Suppressor macrophage (primary cell): ENCODE measurements around the gene B3GALT2.
"Not testable (repeated sequence)": the region's sequence is repeated elsewhere in the genome, so short reads cannot be mapped to it uniquely, and the experiment has no call there.

Experiments
- DNase-seq, 4 experiments: peaks; one replicate each; pipeline ENCODE4 v3.0.0-alpha.2; 2020 to 2022
- total RNA-seq, 17 experiments: gene quantifications; one replicate each; lab custom pipeline; 2026; ENCODE audit warnings: mixed read lengths in 6 of 17, inconsistent platforms in 3 of 17; lab: John Stamatoyannopoulos, UW

Gene B3GALT2, protein sequence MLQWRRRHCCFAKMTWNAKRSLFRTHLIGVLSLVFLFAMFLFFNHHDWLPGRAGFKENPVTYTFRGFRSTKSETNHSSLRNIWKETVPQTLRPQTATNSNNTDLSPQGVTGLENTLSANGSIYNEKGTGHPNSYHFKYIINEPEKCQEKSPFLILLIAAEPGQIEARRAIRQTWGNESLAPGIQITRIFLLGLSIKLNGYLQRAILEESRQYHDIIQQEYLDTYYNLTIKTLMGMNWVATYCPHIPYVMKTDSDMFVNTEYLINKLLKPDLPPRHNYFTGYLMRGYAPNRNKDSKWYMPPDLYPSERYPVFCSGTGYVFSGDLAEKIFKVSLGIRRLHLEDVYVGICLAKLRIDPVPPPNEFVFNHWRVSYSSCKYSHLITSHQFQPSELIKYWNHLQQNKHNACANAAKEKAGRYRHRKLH
- 0 to 1.4 (median 0) reads per million in 17 experiments for total RNA-seq

DNA sequence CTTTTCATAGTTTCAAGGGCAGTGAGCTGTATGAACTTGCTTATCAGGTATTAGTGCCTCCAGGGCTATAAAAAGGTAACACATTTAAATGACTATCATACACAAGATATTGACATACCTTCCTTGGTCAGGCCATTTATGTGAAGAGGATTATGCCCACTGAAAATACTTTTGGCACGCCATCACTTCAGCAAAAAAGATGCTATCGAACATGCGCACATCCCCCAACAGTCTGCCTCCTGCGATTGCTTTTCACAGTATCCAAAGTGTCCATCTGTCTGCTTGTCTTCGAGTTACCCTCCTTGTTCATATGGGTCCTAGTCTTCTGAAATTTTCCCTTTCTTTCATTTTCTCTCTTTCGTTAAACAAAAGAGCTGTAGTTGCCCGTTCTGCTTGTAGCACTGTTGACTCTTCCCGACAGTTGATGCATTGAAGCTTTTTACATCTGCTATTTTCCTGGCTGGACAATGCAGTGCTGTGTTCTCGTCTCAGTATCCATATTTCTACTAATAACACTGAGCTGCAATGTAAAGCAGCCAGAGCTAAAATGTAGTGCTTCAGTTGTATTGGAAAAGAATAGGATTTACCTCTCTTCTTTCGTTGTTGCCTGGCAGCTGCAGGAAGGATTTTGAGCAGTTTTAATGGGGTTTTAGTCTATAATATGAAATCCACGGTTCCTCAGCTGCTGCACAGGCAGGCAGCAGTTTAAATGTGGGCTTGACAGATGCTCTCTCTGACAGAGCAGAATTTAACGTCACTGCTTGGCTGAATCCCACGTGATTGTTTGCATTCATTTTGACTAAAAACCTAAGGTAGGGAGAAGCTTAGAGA lies at the start of gene B3GALT2:
B3GALT2 (minus strand) TSS at position 713 of the 831 bp plus-strand sequence. CDS start 5,051 bp downstream, outside the sequence.
- peak; percentile 19 to 27 (median 24) for DNase-seq

DNA sequence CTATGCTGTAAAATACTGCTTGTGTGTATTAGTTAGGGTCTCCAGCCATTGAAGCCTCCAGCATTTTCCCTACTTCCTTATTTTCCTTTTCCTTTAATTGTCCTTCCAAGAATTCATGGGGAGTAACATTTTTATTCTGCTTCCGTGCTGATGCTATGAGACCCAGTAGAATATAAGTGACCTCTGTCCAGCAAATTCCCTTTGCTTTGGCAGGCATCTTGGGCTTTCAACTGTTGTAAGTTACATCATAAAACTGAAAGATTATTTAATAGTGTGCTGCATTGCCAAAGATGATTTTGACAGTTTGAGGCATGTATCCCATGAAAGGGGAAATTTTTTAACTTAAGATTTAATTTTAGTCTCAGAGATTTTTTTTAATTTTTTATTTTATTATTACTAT lies 48.1 kb upstream of the B3GALT2 start:
- no peak for DNase-seq

DNA sequence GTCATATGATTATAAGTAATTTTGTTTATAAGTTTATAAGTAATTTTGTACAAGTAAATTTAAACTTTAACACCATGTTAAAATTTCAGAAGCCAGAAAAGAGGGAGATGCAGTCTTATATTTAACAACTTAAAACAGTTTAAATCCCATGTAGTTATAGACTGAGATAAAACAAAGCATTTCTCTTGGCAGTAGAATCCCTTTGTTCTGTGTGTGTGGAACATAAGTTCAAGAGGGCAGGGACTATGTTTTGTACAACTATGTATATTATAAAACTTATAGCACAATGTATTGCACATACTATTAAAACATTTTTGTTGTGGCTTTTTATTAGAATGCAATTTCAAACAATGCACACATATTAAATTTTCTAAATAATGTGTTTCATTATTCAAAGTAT lies 44.7 kb upstream of the B3GALT2 start:
- DNase-seq = not testable (repeated sequence)

DNA sequence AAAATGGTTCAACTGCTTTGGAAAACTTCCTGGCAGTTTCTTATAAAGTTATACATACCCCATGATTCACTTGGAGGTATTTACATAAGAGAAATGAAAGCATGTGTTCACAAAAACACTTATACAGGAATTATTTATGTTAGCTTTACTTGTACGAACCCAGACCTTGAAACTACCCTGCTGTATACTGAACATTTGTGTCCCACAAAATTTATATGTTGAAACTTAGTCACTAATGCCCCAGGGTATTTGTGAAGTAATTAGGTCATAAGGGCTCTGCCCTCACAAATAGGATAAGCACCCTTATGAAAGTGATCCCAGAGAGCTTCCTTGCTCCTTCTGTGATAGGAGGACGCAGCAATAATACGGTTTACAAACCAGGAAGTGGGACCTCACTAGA lies 42.7 kb upstream of the B3GALT2 start:
- DNase-seq = no peak

DNA sequence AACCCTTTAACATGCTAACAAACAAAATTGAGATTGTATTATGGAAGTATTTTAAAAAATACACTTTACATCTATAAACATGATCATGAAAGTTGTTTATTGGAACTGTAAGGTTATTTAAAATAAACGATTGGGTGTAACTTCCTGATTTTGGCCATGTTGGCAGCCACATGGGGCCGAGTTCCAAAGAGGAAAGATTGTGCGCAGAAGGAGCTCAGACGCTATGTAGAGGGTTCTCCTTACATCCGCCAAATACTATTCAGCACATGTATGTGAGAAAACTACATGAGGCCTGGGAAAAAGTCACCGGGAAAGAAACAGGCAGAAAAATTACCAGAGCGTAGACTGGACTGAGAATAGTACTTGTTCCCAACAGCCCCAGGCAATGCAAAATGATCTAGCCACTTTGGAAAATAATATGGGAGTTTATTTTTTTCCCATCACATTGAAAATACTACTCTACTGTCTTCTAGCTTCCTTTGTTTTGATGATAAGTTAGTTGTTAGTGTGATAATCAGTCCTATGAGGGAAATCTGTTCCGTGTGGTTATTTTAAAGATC lies 35.7 kb upstream of the B3GALT2 start:
- DNase-seq = no peak

DNA sequence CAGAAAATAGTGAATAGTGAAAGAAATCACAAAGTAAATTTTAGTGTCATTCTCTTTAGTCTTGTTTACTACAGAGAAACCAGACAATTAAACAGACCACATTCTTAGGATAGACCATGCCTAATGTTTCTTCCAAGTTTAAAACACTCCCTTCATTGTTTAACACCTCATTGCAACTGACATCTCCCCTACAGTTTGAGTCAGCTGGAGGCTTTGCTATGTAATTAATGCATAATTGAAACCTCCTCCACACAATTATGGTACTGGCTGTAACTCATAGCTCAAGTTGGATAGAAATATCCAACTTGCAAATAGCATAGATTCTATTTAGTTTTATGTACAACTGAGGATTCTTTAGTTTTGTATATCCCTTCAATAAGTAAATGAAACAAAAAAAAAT lies 35.2 kb upstream of the B3GALT2 start:
- DNase-seq = no peak

DNA sequence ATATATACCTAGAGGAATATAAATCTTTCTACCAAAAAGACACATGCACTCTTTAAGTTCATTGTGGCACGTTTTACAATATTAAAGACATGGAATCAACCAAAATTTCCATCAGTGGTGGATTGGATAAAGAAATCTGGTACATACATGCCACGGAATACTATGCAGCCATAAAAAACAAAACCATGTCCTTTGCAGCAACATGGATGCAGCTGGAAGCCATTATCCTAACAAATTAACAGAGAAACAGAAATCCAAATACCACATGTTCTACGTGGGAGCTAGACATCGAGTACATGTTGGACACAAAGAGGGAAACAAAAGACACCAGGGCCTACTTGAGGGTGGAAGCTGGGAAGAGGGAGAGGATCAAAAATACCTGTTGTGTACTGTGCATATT lies 33.0 kb upstream of the B3GALT2 start:
- no peak for DNase-seq

DNA sequence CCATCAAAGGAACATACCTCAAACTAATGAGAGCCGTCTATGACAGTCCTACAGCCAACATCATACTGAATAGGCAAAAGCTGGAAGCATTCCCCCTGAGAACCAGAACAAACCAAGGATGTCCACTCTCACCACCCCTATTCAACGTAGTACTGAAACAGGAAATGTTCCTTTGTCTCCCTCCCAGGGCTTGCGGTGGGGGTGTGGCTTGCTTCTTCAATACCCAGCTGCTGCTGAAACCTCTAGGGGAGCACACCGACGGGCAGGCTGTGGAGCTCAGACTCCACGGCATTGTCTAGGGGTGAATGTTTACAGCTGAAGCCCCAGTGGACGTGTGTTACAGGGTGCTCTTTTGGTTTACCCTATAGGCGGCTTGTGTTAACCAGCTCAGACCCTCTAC lies 30.5 kb upstream of the B3GALT2 start:
- DNase-seq = no peak

DNA sequence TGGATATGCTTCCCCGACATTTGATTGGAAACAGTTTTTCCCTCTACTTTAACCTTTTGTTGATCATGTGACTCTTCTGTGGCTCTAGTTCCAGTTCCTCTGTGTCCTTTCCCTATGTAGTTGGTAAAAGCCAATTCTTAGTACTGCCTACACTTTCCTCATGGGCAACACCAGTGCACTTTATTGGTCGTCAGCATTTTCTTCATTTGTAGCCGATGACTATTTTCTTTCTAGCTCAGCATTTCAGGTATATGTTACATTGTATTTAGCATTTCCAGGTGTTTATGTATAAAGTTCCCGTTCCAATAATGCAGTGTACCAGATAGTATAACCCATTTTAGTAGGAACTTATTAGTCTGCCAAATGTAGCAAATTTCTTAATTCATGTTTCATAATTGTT lies 27.6 kb upstream of the B3GALT2 start:
- no peak for DNase-seq

DNA sequence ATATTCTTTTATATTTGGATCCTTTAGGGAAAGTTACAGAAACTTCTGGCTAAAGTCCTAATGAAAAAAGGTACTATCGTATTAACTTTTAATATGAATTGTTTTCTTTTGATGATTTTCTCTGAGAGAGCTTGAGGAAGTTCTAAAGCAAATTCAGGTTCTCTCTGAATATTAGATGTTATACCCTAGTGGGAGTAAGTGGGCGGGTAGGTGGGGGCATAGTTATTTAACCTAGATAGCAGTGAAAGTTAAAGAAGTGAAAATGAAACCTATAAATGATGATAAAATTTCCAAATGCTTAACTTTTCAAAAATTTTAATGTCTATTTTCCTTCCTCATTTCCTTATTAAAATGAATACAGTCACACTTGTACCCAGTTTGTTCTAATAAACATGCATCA lies 26.2 kb upstream of the B3GALT2 start:
- no peak for DNase-seq

DNA sequence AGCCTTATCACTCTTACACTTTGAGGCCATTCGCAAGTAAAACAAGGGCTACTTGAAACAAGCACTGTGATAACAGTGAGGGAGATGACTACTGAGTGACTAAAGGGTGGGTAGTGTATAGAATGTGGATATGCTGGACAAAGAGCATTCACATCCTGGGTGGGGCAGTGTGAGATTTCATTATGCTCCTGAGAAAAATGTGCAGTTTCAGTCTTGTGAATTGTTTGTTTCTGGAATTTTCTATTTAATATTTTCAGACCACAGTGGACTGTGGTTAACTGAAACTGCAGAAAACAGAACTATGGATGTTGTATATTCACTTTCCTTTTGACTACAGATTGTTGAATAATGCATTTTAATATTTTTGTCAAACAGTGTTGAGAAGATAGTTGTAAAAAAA lies 25.1 kb upstream of the B3GALT2 start:
- peak in 1 of 4 experiments; percentile 10 for DNase-seq

DNA sequence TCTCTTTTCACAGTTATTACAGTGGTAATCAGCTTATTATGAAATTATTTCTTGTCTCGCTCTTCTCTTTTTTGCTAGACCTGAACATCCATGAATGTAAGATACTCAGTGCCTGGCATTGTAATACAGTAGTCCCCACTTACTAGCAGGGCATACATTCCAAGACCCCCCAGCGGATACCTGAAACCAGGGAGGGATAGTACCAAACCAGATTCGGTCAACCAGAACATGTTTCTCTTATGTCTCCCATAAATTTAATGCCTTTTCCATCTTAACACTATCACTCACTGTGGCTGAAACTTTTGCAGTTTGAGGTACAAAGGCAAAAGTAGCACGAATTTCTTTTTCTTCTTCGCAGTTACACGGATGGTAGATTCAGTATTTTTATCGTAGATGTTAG lies 24.6 kb upstream of the B3GALT2 start:
- no peak for DNase-seq

DNA sequence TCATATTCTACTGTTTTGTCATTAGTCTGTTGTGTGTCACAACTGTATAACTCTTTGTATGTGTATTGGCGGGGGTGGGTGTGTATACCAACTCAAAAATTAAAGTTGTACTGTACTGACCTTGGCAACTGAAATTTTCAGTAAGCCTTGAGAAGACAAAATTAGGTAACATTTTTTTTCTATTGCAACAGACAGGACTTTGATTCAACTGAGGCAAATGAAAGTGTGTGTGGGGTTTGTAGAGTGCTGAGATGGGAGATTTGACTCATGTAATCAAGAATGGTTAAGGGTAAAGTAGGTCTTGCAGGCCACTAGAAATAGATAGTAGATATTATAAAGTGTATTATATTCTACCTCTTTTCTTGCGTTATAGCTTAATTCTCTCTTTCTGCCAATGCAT lies 14.6 kb upstream of the B3GALT2 start:
- DNase-seq = peak in 1 of 4 experiments; percentile 3

DNA sequence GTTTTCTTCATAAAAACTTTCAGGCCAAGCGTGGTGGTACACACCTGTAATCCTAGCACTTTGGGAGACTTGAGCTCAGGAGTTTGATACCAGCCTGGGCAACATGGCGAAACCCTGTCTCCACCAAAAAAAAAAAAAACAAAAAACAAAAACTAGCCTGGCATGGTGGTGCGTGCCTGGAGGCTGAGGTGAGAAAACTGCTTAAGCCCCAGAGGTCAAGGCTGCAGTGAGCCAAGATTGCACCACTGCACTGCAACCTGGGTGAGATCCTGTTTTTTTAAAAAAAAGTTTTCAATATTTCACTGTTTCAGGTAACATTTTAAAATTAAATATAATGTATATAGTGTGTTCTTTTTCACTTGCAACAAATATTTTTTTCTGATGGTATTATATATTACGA lies 13.5 kb upstream of the B3GALT2 start:
- no peak for DNase-seq

DNA sequence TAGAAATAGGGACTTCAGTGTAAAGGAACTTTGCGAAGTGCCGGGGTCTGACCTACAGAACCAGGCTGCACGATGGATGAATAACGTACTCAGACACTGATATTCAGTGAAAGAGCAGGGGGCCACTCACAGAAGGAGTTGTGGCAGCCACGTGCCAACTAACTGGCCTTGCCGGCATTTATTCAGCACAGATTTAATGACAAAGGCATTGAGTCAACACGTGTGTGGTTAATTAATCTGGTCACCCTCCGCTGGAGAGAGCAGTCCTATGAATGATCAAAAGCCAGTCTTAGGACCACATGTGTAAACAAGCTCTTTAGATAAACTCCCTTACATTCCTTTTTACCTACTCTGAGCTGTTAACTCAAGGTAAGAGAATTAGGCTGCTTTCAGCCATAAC lies 6.2 kb upstream of the B3GALT2 start:
- DNase-seq = no peak

DNA sequence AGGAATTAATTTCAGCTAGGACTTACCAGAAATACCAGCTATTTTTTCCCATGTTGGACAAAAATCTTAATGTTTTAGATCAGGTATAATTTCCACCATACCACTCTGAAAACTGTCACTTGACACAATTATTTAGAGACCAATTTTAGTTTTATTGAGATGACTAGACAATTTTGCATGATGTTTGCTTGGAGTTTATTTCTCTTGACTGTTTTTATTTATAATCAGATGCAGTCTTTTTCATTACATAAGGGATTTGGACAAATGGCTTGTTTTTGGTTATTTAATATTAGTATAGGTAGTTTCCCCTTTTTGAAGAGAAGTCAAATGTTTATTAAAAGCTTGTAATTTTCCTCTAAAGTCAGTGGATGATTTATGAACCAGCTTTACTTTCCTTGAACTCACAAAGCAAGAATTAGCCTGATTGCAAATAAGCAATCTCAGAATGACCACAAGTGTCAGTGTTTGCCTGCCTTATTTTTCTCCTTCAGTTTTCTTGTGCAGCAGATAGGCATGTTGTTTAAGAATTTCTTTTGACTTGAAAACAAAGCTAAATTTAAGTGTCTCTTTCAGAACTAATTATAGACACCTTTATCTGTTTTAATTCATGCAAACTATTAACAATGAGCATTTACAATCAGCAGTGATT lies 3.8 kb upstream of the B3GALT2 start:
- DNase-seq = no peak

DNA sequence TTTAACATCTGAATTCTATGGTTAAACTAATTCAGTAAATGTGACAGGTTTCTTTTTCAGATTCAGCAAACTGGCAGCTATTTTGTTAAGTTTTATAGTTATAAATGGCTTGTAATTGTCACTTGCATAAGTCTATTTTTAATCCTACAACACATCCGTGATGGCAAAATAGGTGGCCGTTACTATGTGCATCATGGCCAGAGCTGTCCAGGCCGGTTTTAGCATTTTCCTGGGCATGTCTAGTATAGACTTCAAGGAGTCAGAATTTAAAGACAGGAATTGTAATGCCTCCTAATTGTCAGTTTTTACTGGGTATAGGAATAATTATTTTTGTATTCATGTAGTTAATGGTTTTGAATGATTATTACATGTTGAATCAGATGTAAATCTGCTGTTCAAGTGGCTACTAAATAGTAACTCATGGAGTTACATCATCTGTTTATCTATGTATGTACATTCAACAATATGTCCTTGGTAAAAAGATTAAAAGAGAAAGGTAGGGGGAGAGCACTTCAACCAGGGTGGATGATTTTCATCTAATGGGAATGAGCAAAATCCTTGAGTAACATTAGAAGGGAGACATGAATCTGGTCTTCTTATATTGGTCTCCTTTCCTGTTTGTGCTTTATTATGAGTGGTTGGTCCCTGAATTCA lies 3.2 kb upstream of the B3GALT2 start:
- DNase-seq = no peak

DNA sequence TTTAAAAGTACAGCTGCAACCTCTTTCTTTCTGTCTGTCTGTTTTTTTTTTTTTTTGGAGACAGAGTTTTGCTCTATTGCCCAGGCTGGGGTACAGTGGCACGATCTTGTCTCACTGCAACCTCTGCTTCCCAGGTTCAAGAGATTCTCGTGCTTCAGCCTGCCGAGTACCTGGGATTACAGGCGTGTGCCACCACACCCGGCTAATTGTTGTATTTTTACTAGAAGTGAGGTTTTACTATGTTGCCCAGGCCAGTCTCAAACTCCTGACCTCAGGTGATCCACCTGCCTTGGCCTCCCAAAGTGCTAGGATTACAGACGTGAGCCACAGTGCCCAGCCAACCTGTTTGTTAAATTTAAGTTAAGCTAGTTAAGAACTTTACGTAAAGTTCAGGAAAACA lies 2.5 kb upstream of the B3GALT2 start:
- not testable (repeated sequence) for DNase-seq

DNA sequence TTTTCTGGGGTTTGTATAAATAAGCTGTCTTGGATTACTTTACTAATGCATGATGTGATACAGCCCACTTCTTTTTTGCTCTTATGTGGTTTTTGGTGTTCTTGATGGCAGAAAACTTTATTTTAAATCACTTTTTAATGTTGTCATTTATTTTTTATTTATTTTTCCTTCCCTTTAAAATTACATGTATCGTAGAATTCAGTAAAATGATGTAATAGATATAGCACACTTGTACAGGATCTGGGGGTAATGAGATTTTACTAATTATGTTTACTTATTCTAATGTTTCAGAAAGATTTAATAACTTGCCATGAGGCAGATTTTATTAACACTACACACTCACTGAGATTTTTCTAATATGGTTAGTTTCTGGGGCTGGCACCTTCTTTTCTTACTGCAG lies 701 bp upstream of the B3GALT2 start:
- DNase-seq = no peak

DNA sequence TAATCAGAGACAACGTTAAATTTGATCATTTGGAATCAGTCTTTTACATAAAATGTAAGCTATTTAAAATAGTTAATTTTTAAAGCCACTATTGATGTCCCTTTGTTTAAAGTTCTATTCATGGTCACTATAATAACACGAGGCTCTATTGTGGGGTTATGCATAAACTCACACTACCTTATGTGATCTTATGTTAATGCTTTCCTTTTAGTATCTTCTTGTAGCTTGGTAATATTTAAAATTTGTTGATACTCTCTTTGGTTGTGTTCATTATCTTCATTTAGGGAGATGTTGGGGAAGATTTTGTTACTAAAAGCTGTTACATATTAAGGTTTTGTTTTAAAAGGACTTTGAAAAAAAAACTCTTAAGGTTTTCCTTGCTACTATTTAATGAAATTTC lies 1.2 kb downstream of the B3GALT2 start:
- DNase-seq = no peak

DNA sequence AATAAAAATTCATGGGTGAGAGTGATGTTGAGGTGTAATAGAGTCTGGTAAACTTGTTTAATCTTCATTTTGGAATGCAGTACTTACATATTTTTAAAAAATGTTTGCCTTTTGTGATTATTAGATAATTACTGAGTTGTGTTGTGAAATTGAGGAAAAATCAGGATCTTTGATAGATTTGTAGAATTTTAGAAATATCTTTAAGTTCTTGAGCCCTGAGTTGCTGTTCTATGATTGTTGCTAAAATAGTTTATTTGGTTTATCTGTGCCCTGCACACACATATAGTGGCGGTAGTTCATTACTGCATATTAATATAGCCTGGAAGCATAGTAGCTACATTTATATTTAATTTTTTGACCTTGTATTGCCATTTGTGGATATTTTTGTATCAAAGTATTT lies 1.6 kb downstream of the B3GALT2 start:
- DNase-seq = no peak

DNA sequence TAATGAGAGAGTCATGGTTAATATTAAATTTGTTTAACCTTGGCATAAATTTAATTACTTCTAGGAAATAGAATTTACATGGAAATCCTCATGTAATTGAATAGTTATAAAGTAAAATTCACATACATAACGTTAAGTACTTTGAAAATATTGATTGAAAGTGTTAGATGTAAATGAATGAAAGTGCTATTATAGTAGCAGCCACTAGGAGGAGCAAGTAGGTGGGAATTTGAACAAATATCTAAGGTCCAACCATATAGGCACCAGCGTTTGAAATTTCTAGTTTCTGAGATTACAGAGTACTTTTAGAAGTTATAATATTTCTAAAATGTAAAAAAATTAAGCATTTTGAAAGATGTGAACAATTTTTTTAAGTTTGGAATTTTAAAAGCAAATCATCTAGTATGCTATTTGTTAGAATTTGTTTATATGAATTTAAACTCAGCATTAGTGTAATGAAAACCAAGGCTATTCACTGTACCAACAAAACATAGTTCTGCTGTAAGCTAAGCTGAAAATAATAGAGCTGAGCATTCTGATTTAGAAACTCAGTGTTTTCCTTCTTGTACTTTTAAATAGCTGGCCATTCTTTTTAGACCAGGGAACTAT lies 3.3 kb downstream of the B3GALT2 start:
- DNase-seq = peak; percentile 40 to 70 (median 56)
